Breast epithelium (tissue), 4 donors: Measurements from ENCODE around the gene PLXNB2. TPM values are rescaled to one million over a fixed set of nuclear protein-coding genes. Genes with fewer than 3 reads are reported as not detected.

ENCODE experiments used
- DNase-seq, 2 donors: peaks; one replicate each; pipeline ENCODE4 v3.0.0-alpha.2; 2019; ENCODE audit warnings: low spot score in 2 of 2
- H3K27ac ChIP-seq, 2 donors: fragments of 200-600 bp; sonication (generic) in 1 of 2; one replicate each; pipeline ENCODE4 v1.5.1; 2016 to 2019; ENCODE audit warnings: mild to moderate bottlenecking in 1 of 2
- H3K27me3 ChIP-seq, 2 donors: fragments of 200-600 bp; sonication (generic) in 1 of 2; one replicate each; pipeline versions ENCODE4 v1.5.1 to v1.6.0; 2017 to 2019; ENCODE audit warnings: control low read depth in 1 of 2, mild to moderate bottlenecking in 1 of 2
- H3K36me3 ChIP-seq: fragments of 200-600 bp; one replicate; pipeline ENCODE4 v1.5.1; 2019
- H3K4me1 ChIP-seq, 2 donors: fragments of 200-600 bp; sonication (generic); one replicate each; pipeline ENCODE4 v1.5.1; 2016 to 2019; ENCODE audit warnings: control low read depth in 1 of 2
- H3K4me3 ChIP-seq, 3 donors: fragments of 200-600 bp; sonication (generic); 1 replicate in 2 of 3; 2 replicates in 1 of 3; pipeline ENCODE4 v1.5.1; 2016 to 2019; ENCODE audit warnings: mild to moderate bottlenecking in 3 of 3, moderate library complexity in 2 of 3
- H3K9me3 ChIP-seq, 2 donors: fragments of 200-600 bp; sonication (generic) in 1 of 2; one replicate each; pipeline ENCODE4 v1.5.1; 2016 to 2019; ENCODE audit warnings: control low read depth in 1 of 2
- POLR2A ChIP-seq: fragments of 450-650 bp; IDR thresholded peaks from one replicate; pipeline ENCODE4 v1.6.1; 2016; ENCODE audit warnings: antibody characterized with exemption, mild to moderate bottlenecking, moderate library complexity
- POLR2AphosphoS5 ChIP-seq, 3 donors: sonication (generic); formaldehyde crosslinking; IDR thresholded peaks; one replicate each; pipeline ENCODE4 v1.6.1; 2017; ENCODE audit warnings: antibody characterized with exemption in 3 of 3
- intact Hi-C: fragments of 100-400 bp; cut with DNase I; formaldehyde crosslinking; loops from one replicate; pipeline ENCODE4 v1.15.1; 2023; ENCODE audit warnings: low total_unique reads
- total RNA-seq, 3 donors: library from RNA; depleted of rRNA; stranded (reverse); fragments of >200 nt; gene quantifications; one replicate each; pipeline ENCODE4 v1.1.0, GENCODE V29; 2016
- TF ChIP-seq, protein P1 (sequence below), 3 donors: fragments of 450-650 bp; IDR thresholded peaks; one replicate each; pipeline ENCODE4 v1.5.1; 2016 to 2017; ENCODE audit warnings: antibody characterized with exemption in 3 of 3, mild to moderate bottlenecking in 3 of 3, moderate library complexity in 3 of 3

Gene PLXNB2
- total RNA-seq, 3 donors from 2014 or later: 79.0 to 137 (median 122) TPM

DNA sequence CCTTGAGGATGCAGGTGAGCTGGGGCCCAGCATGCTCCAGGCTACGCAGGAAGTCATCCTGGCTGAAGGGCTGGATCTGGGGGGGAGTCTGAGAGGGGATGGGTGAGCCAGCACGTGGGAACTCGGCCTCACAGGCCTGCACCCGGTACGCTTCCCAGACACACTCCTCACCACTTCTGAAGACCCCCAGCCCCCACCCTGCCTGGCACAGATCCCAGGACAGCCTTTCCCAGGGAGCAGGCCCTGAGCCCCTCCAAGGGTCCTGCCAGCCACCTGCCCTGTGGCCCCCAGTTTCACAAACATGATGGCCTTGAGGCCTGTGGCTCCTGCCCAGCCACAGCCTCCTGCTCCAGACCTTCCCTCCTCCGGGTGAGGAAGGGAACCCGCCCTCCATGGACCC lies 5.6 kb upstream of the PLXNB2 start:
- Histone ChIP-seq H3K27me3 (no peaks in the 10 kb centered on the region), H3K4me1 (peaks cover 0 to 5% of the 10 kb centered on the region in 2 donors), H3K4me3 (no peak overlapping the region), H3K36me3 (no peaks in the 10 kb centered on the region), H3K27ac (no peak overlapping the region), H3K9me3 (no peaks in the 10 kb centered on the region)
- DNase-seq: no peak
- TF ChIP-seq POLR2AphosphoS5 (IDR thresholded peaks at IDR 0.05) (no peak), POLR2A (no peak)
- TF ChIP-seq, protein P1, sequence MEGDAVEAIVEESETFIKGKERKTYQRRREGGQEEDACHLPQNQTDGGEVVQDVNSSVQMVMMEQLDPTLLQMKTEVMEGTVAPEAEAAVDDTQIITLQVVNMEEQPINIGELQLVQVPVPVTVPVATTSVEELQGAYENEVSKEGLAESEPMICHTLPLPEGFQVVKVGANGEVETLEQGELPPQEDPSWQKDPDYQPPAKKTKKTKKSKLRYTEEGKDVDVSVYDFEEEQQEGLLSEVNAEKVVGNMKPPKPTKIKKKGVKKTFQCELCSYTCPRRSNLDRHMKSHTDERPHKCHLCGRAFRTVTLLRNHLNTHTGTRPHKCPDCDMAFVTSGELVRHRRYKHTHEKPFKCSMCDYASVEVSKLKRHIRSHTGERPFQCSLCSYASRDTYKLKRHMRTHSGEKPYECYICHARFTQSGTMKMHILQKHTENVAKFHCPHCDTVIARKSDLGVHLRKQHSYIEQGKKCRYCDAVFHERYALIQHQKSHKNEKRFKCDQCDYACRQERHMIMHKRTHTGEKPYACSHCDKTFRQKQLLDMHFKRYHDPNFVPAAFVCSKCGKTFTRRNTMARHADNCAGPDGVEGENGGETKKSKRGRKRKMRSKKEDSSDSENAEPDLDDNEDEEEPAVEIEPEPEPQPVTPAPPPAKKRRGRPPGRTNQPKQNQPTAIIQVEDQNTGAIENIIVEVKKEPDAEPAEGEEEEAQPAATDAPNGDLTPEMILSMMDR (IDR thresholded peaks at IDR 0.05): no peak
- intact Hi-C loops: no loop called here

DNA sequence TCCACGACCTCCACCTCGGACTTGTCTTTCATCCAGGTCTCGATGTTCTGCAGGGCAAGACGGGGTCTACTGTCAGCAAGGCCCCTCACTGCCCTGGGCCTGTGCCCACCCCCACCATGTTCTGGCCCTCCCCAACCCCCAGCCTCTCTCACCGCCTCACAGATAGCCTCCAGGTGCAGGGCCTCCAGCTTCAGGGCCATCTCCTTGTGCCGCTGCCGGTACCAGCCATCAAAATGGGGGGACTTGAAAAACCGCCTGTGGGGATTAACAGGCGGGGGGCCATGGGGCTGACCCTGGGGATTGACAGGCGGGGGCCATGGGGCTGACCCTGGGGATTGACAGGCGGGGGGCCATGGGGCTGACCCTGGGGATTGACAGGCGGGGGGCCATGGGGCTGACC lies 4.9 kb upstream of the PLXNB2 start:
- H3K27me3 ChIP-seq: no peaks in the 10 kb centered on the region
- H3K9me3 ChIP-seq: no peaks in the 10 kb centered on the region
- TF ChIP-seq POLR2A (no peak), POLR2AphosphoS5 (IDR thresholded peaks at IDR 0.05) (no peak)
- TF ChIP-seq, protein P1 (IDR thresholded peaks at IDR 0.05): no peak
- intact Hi-C loops: no loop called here
- no peak overlapping the region for H3K27ac ChIP-seq
- H3K36me3 ChIP-seq: no peaks in the 10 kb centered on the region
- no peak overlapping the region for H3K4me3 ChIP-seq
- peaks cover 0 to 5% of the 10 kb centered on the region in 2 donors for H3K4me1 ChIP-seq
- DNase-seq: no peak

DNA sequence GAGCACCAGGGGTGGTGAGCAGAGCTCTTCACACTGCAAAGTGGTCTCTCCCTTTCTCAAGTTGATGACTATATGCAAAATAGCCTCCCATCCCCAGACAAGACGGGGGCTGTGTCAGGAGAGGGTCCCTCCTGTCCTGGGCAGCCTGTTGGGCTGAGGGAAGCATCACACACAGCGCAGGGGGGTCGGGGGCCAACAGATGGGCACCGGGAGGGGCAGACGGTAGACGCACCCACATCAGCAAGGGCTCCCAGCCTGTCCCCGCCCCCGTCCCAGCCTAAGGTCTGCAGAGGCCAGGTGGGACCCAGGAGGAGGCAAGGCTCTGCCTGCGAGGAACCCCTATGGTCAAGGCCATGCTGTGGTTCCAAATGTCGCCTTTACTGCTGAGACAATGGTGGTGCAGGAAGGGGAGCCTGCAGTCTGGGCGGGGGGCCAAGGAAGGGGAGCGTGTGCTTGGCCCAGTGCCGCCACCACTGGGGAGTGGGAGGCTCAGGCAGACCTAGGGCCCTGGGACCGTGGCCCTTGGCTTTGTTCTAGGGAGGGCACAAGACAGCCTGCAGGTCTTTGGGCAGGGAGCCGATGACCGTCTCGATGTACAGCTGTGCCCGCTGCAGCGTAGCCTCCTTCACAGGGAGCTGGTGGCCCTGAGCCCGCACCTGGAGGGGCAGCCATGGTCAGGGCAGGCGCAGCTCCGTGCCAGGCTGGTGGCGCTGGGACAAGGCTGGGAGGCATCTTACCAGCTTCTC lies 4.3 kb upstream of the PLXNB2 start:
- DNase-seq: no peak
- no peak for TF ChIP-seq POLR2A
- TF ChIP-seq, protein P1 (IDR thresholded peaks at IDR 0.05): no peak
- TF ChIP-seq POLR2AphosphoS5 (IDR thresholded peaks at IDR 0.05): no peak

DNA sequence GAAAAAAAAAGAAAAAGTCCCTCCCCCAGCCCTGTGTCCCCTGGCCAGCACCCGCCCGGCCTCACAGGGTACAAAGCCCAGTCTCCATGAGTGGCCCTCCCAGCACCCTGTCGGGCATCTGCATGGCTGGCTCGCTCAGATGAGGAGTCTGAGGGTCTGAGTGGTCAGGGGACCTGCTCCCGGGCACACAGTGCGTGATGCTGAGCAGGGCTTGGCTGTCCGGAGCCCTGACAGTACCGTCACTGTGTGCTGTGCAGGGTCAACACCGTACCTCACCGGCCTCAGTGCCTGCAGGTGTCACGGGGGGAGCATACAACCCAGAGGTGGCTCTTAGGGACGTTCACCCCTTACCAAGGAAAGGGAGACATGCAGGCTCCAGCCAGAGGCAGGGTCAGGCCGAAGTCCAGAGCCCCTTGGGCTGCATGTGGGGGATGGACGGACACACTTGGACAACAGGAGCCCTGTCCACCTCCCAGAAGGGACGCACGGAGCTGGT lies 3.6 kb upstream of the PLXNB2 start:
- TF ChIP-seq POLR2AphosphoS5 (IDR thresholded peaks at IDR 0.05): no peak
- TF ChIP-seq, protein P1 (IDR thresholded peaks at IDR 0.05): no peak
- TF ChIP-seq POLR2A: no peak
- intact Hi-C loops: no loop called here
- no peak overlapping the region for H3K4me3 ChIP-seq
- DNase-seq: no peak
- H3K27ac ChIP-seq: no peak overlapping the region
- no peaks in the 10 kb centered on the region for H3K27me3 ChIP-seq
- peaks cover 0 to 5% of the 10 kb centered on the region in 2 donors for H3K4me1 ChIP-seq
- no peaks in the 10 kb centered on the region for H3K9me3 ChIP-seq
- no peaks in the 10 kb centered on the region for H3K36me3 ChIP-seq

More for the DNA sequence above, 4.3 kb upstream of the PLXNB2 start:
- Histone ChIP-seq H3K36me3 (no peaks in the 10 kb centered on the region), H3K9me3 (no peaks in the 10 kb centered on the region), H3K4me1 (peaks cover 0 to 5% of the 10 kb centered on the region in 2 donors), H3K27me3 (no peaks in the 10 kb centered on the region), H3K27ac (no peak overlapping the region), H3K4me3 (no peak overlapping the region)
- intact Hi-C loops: no loop called here

- H3K4me1 ChIP-seq: peaks cover 5 to 10% of the 10 kb centered on the region in 2 donors
Observed at GRCh38 chr22:50310031-50310722, 2.7 kb upstream of the PLXNB2 start.

More at GRCh38 chr22:50310031-50310722, 2.7 kb upstream of the PLXNB2 start:
- no peaks in the 10 kb centered on the region for H3K27me3 ChIP-seq
- H3K27ac ChIP-seq: peak overlapping the region in 1 of 2 donors; percentile 98
- H3K4me3 ChIP-seq: no peak overlapping the region
- TF ChIP-seq POLR2AphosphoS5 (IDR thresholded peaks at IDR 0.05): no peak
- TF ChIP-seq, protein P1 (IDR thresholded peaks at IDR 0.05): no peak
- no peak for TF ChIP-seq POLR2A
- no peak for DNase-seq
- intact Hi-C loops: no loop called here
- H3K36me3 ChIP-seq: no peaks in the 10 kb centered on the region
- H3K9me3 ChIP-seq: no peaks in the 10 kb centered on the region
